Thoracic aorta (tissue), 2 donors: ENCODE measurements around the gene MYL2. TPM values are rescaled to one million over a fixed set of nuclear protein-coding genes. Genes with fewer than 3 reads are reported as not detected.

Source experiments
- ATAC-seq: fragments of 150-250 bp; one replicate; pipeline ENCODE4 v1.8.0; 2017; ENCODE audit warnings: low read depth; ENCODE audit not compliant: insufficient number of reproducible peaks, low FRiP score
- DNase-seq: peaks from one replicate; pipeline ENCODE4 v3.0.0-alpha.2; 2020; ENCODE audit warnings: low spot score
- H3K27ac ChIP-seq, 2 donors: fragments of 200-600 bp; sonication (generic); 1 replicate in 1 of 2; 2 replicates in 1 of 2; pipeline ENCODE4 v1.5.1; 2016; ENCODE audit warnings: mild to moderate bottlenecking in 2 of 2, moderate library complexity in 2 of 2
- H3K27me3 ChIP-seq: fragments of 200-600 bp; sonication (generic); replicated peaks from 2 replicates; pipeline ENCODE4 v1.6.0; 2016; ENCODE audit warnings: mild to moderate bottlenecking; ENCODE audit not compliant: insufficient read depth
- H3K36me3 ChIP-seq: fragments of 200-600 bp; sonication (generic); one replicate; pipeline ENCODE4 v1.5.1; 2016
- H3K4me1 ChIP-seq, 2 donors: fragments of 200-600 bp; sonication (generic); 1 replicate in 1 of 2; 2 replicates in 1 of 2; pipeline versions ENCODE4 v1.5.1 to v1.6.0; 2016; ENCODE audit warnings: low read depth in 2 of 2, mild to moderate bottlenecking in 1 of 2; ENCODE audit not compliant: control insufficient read depth in 1 of 2
- H3K4me3 ChIP-seq: fragments of 200-600 bp; sonication (generic); 2 replicates; pipeline ENCODE4 v1.5.1; 2016; ENCODE audit warnings: mild to moderate bottlenecking
- H3K9me3 ChIP-seq: fragments of 200-600 bp; sonication (generic); 2 replicates; pipeline ENCODE4 v1.5.1; 2016
- total RNA-seq, 2 donors: library from RNA; depleted of rRNA; stranded (reverse); fragments of >200 nt; gene quantifications; one replicate each; pipeline versions ENCODE4 v1.1.0 to v1.2.3, GENCODE V29; 2016
- TF ChIP-seq, protein P1 (sequence below): fragments of 200-600 bp; sonication (generic); IDR thresholded peaks from one replicate; pipeline ENCODE4 v1.5.1; 2019; ENCODE audit warnings: antibody characterized with exemption

MYL2 gene
- total RNA-seq, 2 donors from 2014 or later = 0.81 to 1.9 TPM

DNA sequence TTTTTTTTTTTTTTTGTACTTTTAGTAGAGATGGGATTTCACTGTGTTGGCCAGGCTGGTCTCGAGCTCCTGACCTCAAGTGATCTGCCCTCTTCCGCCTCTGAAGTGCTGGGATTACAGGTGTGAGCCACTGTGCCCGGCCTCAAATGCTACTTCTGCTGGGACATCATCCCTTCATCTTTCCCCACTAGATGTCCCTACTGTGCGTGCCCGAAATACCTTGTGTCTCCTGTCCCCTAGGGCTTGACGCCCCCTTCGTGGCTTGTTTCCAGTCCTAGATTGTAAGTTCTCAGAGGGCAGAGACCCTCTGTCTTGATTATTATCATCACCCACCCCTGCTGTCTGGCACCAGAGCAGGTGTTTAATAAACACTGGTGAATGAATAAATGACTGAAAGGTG is 58.6 kb downstream of the MYL2 start:
- ATAC-seq = no peak
- no peak for DNase-seq

More for the DNA sequence above, 58.6 kb downstream of the MYL2 start:
- no peak overlapping the region for H3K4me3 ChIP-seq
- no peaks in the 10 kb centered on the region for H3K36me3 ChIP-seq
- no peak overlapping the region for H3K27ac ChIP-seq
- TF ChIP-seq, protein P1, sequence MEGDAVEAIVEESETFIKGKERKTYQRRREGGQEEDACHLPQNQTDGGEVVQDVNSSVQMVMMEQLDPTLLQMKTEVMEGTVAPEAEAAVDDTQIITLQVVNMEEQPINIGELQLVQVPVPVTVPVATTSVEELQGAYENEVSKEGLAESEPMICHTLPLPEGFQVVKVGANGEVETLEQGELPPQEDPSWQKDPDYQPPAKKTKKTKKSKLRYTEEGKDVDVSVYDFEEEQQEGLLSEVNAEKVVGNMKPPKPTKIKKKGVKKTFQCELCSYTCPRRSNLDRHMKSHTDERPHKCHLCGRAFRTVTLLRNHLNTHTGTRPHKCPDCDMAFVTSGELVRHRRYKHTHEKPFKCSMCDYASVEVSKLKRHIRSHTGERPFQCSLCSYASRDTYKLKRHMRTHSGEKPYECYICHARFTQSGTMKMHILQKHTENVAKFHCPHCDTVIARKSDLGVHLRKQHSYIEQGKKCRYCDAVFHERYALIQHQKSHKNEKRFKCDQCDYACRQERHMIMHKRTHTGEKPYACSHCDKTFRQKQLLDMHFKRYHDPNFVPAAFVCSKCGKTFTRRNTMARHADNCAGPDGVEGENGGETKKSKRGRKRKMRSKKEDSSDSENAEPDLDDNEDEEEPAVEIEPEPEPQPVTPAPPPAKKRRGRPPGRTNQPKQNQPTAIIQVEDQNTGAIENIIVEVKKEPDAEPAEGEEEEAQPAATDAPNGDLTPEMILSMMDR = no peak
- H3K9me3 ChIP-seq = no peaks in the 10 kb centered on the region
- H3K4me1 ChIP-seq = no peaks in the 10 kb centered on the region
- H3K27me3 ChIP-seq = no peaks in the 10 kb centered on the region

Other genes with a start within 250 kb of the MYL2 start
- 10 to 100 TPM; 12.3 to 14.5 TPM for gene HVCN1, start 231.5 kb downstream of the MYL2 start, total RNA-seq
- 100 to 1,000 TPM in 1 of 2 donors, 10 to 100 TPM in 1; 76.4 to 105 TPM for gene PPP1CC, start 177.7 kb downstream of the MYL2 start, total RNA-seq
- gene CCDC63, start 73.6 kb downstream of the MYL2 start, total RNA-seq = not detected
- gene CUX2, start 113.6 kb upstream of the MYL2 start, total RNA-seq = not detected